ENCODE results near the gene KCTD15. TPM values are rescaled to one million over a fixed set of nuclear protein-coding genes. Genes with fewer than 3 reads are reported as not detected.

KCTD15 gene
- total RNA-seq, 1 experiment from 2014 or later = 59.9 TPM

GRCh38 chr19:33830264-33830663 lies 33.6 kb downstream of the KCTD15 start:
- DNase-seq = no peak
- Histone ChIP-seq H2BK5ac (ENCODE audit: insufficient read length, low read length) (no peak overlapping the region), H3K4ac (ENCODE audit: low read depth, low read length) (no peak overlapping the region), H3K23ac (ENCODE audit: insufficient read length, low read depth, low read length) (no peak overlapping the region), H2BK120ac (ENCODE audit: low read depth, low read length, poor library complexity, severe bottlenecking) (no peak overlapping the region), H2BK20ac (ENCODE audit: low read depth, low read length, poor library complexity, severe bottlenecking) (no peak overlapping the region), H3T11ph (ENCODE audit: low read length) (no peak overlapping the region), H4K20me1 (ENCODE audit: control insufficient read depth, insufficient read depth, insufficient read length) (no peaks in the 10 kb centered on the region), H3K27me3 (ENCODE audit: insufficient read depth, low read length) (no peaks in the 10 kb centered on the region), H2BK12ac (ENCODE audit: insufficient read length, low read depth, low read length) (no peak overlapping the region), H4K91ac (ENCODE audit: insufficient read length, low read depth, low read length) (no peak overlapping the region), H3K79me2 (ENCODE audit: insufficient read depth, low read length) (0 out of 2 replicates have a peak, but pooled peaks cover 2% of the 10 kb centered on the region), H2BK15ac (ENCODE audit: low read depth, low read length) (no peak overlapping the region), H3K9me3 (ENCODE audit: control insufficient read depth, low read depth, low read length) (no peaks in the 10 kb centered on the region), H4K8ac (replicated peaks; ENCODE audit: insufficient read length, low read depth, low read length) (no peak overlapping the region), H3K23me2 (ENCODE audit: insufficient read length, low read depth, low read length, poor library complexity, severe bottlenecking) (no peaks in the 10 kb centered on the region), H3K14ac (ENCODE audit: insufficient read depth, low read length) (no peak overlapping the region), H3K4me2 (ENCODE audit: insufficient read depth, insufficient read length, low read length) (no peak overlapping the region), H3K9ac (ENCODE audit: extremely low read depth, insufficient read length, low read length) (no peak overlapping the region), H4K5ac (ENCODE audit: insufficient read length, low read depth, low read length) (no peak overlapping the region), H2AK5ac (ENCODE audit: insufficient read length, low read length) (no peak overlapping the region), H3K27ac (ENCODE audit: insufficient read length, low read depth, low read length) (no peak overlapping the region), H3K79me1 (ENCODE audit: insufficient read depth, low read depth, low read length, poor library complexity, severe bottlenecking) (no peaks in the 10 kb centered on the region), H3K18ac (ENCODE audit: insufficient read length, low read depth, low read length) (no peak overlapping the region), H3K56ac (ENCODE audit: insufficient read length, low read depth, low read length) (no peak overlapping the region), H3K4me1 (ENCODE audit: insufficient read depth, low read length) (no peaks in the 10 kb centered on the region; the same call in 1 of the 2 replicates), H2AFZ (ENCODE audit: low read length) (no peak overlapping the region)
- Mint-ChIP-seq H3K27ac (no peak overlapping the region), H3K27me3 (ENCODE audit: low read depth) (peaks cover 2% of the 10 kb centered on the region), H3K4me3 (no peak overlapping the region), H3K4me1 (peaks cover 0 to 4% of the 10 kb centered on the region in 2 experiments; a peak in 3 of 4 replicates), H3K36me3 (ENCODE audit: insufficient read depth in 1 of 3, low read depth in 3 of 3) (no peaks in the 10 kb centered on the region), H3K9me3 (no peaks in the 10 kb centered on the region; a peak in 1 of 5 replicates)
- TF ChIP-seq CTCF (conservative IDR thresholded peaks at IDR 0.05) = no peak
- no CpG with 5 or more reads among the region's 3 CpGs for WGBS (ENCODE audit: extremely low coverage, insufficient read length, low lambda C conversion rate)

All from H9 (cell line).